ENCODE measurements around the gene ACVRL1. TPM values are rescaled to one million over a fixed set of nuclear protein-coding genes. Genes with fewer than 3 reads are reported as not detected.

ACVRL1 gene
- total and polyA plus RNA-seq, 2 experiments from 2014 or later: 1.4 to 4.6 TPM

- WGBS (ENCODE audit: low lambda C conversion rate, missing lambda C conversion rate): 92% methylated on average over 5 of the region's 5 CpGs
- Histone ChIP-seq H3K4me2 (no peak overlapping the region), H3K36me3 (replicated peaks; ENCODE audit: insufficient read depth, low read depth) (no peaks in the 10 kb centered on the region), H4K20me1 (ENCODE audit: insufficient read depth, poor library complexity, severe bottlenecking) (no peaks in the 10 kb centered on the region), H3K4me1 (ENCODE audit: insufficient read depth) (peaks cover 13% of the 10 kb centered on the region), H3K9me3 (ENCODE audit: low read depth) (no peaks in the 10 kb centered on the region), H3K27me3 (no peaks in the 10 kb centered on the region), H2AFZ (no peak overlapping the region), H3K4me3 (no peak overlapping the region), H3K9me2 (replicated peaks; ENCODE audit: insufficient read depth) (no peaks in the 10 kb centered on the region), H3K79me2 (no peaks in the 10 kb centered on the region), H3K27ac (no peak overlapping the region)
- no peak for DNase-seq (ENCODE audit: low spot score)
- no peak for TF ChIP-seq EZH2phosphoT487 (IDR thresholded peaks at IDR 0.05; ENCODE audit: low read depth, severe bottlenecking, unreplicated experiment)
- TF ChIP-seq CTCF (IDR thresholded peaks at IDR 0.05; ENCODE audit: poor library complexity): no peak
- TF ChIP-seq EZH2 (IDR thresholded peaks at IDR 0.05; ENCODE audit: borderline replicate concordance): no peak
Observed at GRCh38 chr12:51924551-51925319, 17.4 kb downstream of the ACVRL1 start.

- WGBS (ENCODE audit: low lambda C conversion rate, missing lambda C conversion rate): 81% methylated on average over 3 of the region's 3 CpGs
- Histone ChIP-seq H3K9me3 (ENCODE audit: low read depth) (no peaks in the 10 kb centered on the region), H3K4me3 (no peak overlapping the region), H4K20me1 (ENCODE audit: insufficient read depth, poor library complexity, severe bottlenecking) (no peaks in the 10 kb centered on the region), H3K4me2 (no peak overlapping the region), H3K36me3 (replicated peaks; ENCODE audit: insufficient read depth, low read depth) (no peaks in the 10 kb centered on the region), H3K79me2 (no peaks in the 10 kb centered on the region), H2AFZ (no peak overlapping the region), H3K27ac (no peak overlapping the region), H3K27me3 (no peaks in the 10 kb centered on the region), H3K9me2 (replicated peaks; ENCODE audit: insufficient read depth) (no peaks in the 10 kb centered on the region), H3K4me1 (ENCODE audit: insufficient read depth) (peaks cover 13% of the 10 kb centered on the region)
- no peak for DNase-seq (ENCODE audit: low spot score)
- no peak for TF ChIP-seq CTCF (IDR thresholded peaks at IDR 0.05; ENCODE audit: poor library complexity)
- no peak for TF ChIP-seq EZH2phosphoT487 (IDR thresholded peaks at IDR 0.05; ENCODE audit: low read depth, severe bottlenecking, unreplicated experiment)
- no peak for TF ChIP-seq EZH2 (IDR thresholded peaks at IDR 0.05; ENCODE audit: borderline replicate concordance)
Observed at GRCh38 chr12:51925346-51926063, 18.2 kb downstream of the ACVRL1 start.

- Histone ChIP-seq H3K36me3 (replicated peaks; ENCODE audit: insufficient read depth, low read depth) (no peaks in the 10 kb centered on the region), H3K27ac (no peak overlapping the region), H2AFZ (no peak overlapping the region), H3K4me2 (no peak overlapping the region), H3K79me2 (no peaks in the 10 kb centered on the region), H3K9me2 (replicated peaks; ENCODE audit: insufficient read depth) (no peaks in the 10 kb centered on the region), H3K9me3 (ENCODE audit: low read depth) (no peaks in the 10 kb centered on the region), H3K4me1 (ENCODE audit: insufficient read depth) (peaks cover 13% of the 10 kb centered on the region), H3K4me3 (no peak overlapping the region), H3K27me3 (no peaks in the 10 kb centered on the region), H4K20me1 (ENCODE audit: insufficient read depth, poor library complexity, severe bottlenecking) (no peaks in the 10 kb centered on the region)
- WGBS (ENCODE audit: low lambda C conversion rate, missing lambda C conversion rate): 63% methylated on average over 8 of the region's 8 CpGs
- no peak for TF ChIP-seq EZH2 (IDR thresholded peaks at IDR 0.05; ENCODE audit: borderline replicate concordance)
- TF ChIP-seq CTCF (IDR thresholded peaks at IDR 0.05; ENCODE audit: poor library complexity): no peak
- TF ChIP-seq EZH2phosphoT487 (IDR thresholded peaks at IDR 0.05; ENCODE audit: low read depth, severe bottlenecking, unreplicated experiment): no peak
- no peak for DNase-seq (ENCODE audit: low spot score)
Observed at GRCh38 chr12:51926064-51926632, 18.8 kb downstream of the ACVRL1 start.
